HG02840 (cell line): ENCODE measurements around the gene DDX42.
"Not testable (repeated sequence)": the region's sequence is repeated elsewhere in the genome, so short reads cannot be mapped to it uniquely, and the experiment has no call there.

Experiments
- ATAC-seq: cut with Tn5 transposase; IDR thresholded peaks from one replicate; pipeline ENCODE4 v1.9.1; 2021; ENCODE audit warnings: mild to moderate bottlenecking, moderate library complexity, moderate number of reproducible peaks; ENCODE audit not compliant: unreplicated experiment, low FRiP score

The DDX42 gene

GRCh38 chr17:63774969-63775265 lies 947 bp downstream of the DDX42 start:
- no peak for ATAC-seq

- no peak for ATAC-seq
Observed at GRCh38 chr17:63775420-63775819, 1.4 kb downstream of the DDX42 start.

GRCh38 chr17:63780507-63780906 lies 6.5 kb downstream of the DDX42 start:
- ATAC-seq: no peak

GRCh38 chr17:63780928-63781327 lies 7.0 kb downstream of the DDX42 start:
- ATAC-seq: no peak

- no peak for ATAC-seq
Observed at GRCh38 chr17:63783522-63783921, 9.6 kb downstream of the DDX42 start.

GRCh38 chr17:63785556-63785955 lies 11.6 kb downstream of the DDX42 start:
- no peak for ATAC-seq

- no peak for ATAC-seq
Observed at GRCh38 chr17:63786117-63786516, 12.1 kb downstream of the DDX42 start.

GRCh38 chr17:63786971-63787711 lies 13.2 kb downstream of the DDX42 start:
- no peak for ATAC-seq

GRCh38 chr17:63790057-63790456 lies 16.1 kb downstream of the DDX42 start:
- ATAC-seq: no peak

- ATAC-seq: no peak
Observed at GRCh38 chr17:63792055-63792729, 18.2 kb downstream of the DDX42 start.

GRCh38 chr17:63796375-63796774 lies 22.4 kb downstream of the DDX42 start:
- not testable (repeated sequence) for ATAC-seq

- no peak for ATAC-seq
Observed at GRCh38 chr17:63798572-63799106, 24.7 kb downstream of the DDX42 start.

- ATAC-seq: no peak
Observed at GRCh38 chr17:63800783-63801182, 26.8 kb downstream of the DDX42 start.

GRCh38 chr17:63804328-63804727 lies 30.4 kb downstream of the DDX42 start:
- no peak for ATAC-seq

- ATAC-seq: no peak
Observed at GRCh38 chr17:63805591-63805990, 31.6 kb downstream of the DDX42 start.

GRCh38 chr17:63809970-63810369 lies 36.0 kb downstream of the DDX42 start:
- ATAC-seq: no peak

GRCh38 chr17:63816123-63816522 lies 42.2 kb downstream of the DDX42 start:
- ATAC-seq: no peak

GRCh38 chr17:63816669-63817068 lies 42.7 kb downstream of the DDX42 start:
- ATAC-seq: no peak

GRCh38 chr17:63817736-63818385 lies 43.9 kb downstream of the DDX42 start:
- ATAC-seq: no peak

GRCh38 chr17:63819131-63819530 lies 45.2 kb downstream of the DDX42 start:
- no peak for ATAC-seq
